Measurements from ENCODE around the gene PHF2. TPM values are rescaled to one million over a fixed set of nuclear protein-coding genes. Genes with fewer than 3 reads are reported as not detected.

Gene PHF2
- total and polyA plus RNA-seq, 9 of the 15 experiments (the other 6 are each of a cell fraction or from before 2014, with no cell fraction given) = 0.37 to 14.4 (median 8.1) TPM

GRCh38 chr9:93636667-93637066 is 60.3 kb downstream of the PHF2 start:
- Histone ChIP-seq H3K36me3 (ENCODE audit: control insufficient read depth, insufficient read depth, low read length) (peaks cover 6% of the 10 kb centered on the region; the same call in 2 of the 3 replicates), H3K9me3 (replicated peaks; ENCODE audit: control insufficient read depth, insufficient read depth, low read depth, low read length) (peaks cover 6% of the 10 kb centered on the region), H3K4me2 (ENCODE audit: insufficient read depth, low read length) (no peak overlapping the region), H3K9ac (ENCODE audit: insufficient read depth in 1 of 2, low read depth in 2 of 2, low read length in 2 of 2) (no peak overlapping the region), H3K27ac (ENCODE audit: extremely low read depth, low read depth, low read length) (no peak overlapping the region), H2AFZ (ENCODE audit: low read depth, low read length) (no peak overlapping the region), H3K79me2 (ENCODE audit: control insufficient read depth, insufficient read depth, low read length) (no peaks in the 10 kb centered on the region), H3K9me1 (ENCODE audit: control insufficient read depth, insufficient read depth, low read length) (no peaks in the 10 kb centered on the region), H3K4me3 (no peak overlapping the region), H3K4me1 (replicated peaks in 1 of 2; ENCODE audit: control insufficient read depth in 2 of 2, insufficient read depth in 2 of 2, low read length in 2 of 2) (no peaks in the 10 kb centered on the region), H4K20me1 (replicated peaks; ENCODE audit: control insufficient read depth, insufficient read depth, low read length) (no peaks in the 10 kb centered on the region), H3K27me3 (ENCODE audit: control insufficient read depth in 2 of 2, insufficient read depth in 2 of 2, low read length in 2 of 2) (no peaks in the 10 kb centered on the region)
- intact Hi-C loops (cut with micrococcal nuclease) = no loop called here
- no peak for FAIRE-seq
- WGBS (ENCODE audit: insufficient coverage, low coverage, missing lambda C conversion rate) = 83% methylated on average over 4 of the region's 5 CpGs
- in situ Hi-C loops (cut with MboI) = no loop called here
- ChIA-PET POLR2A (interaction anchor here (1.2 kb wide), 1 partner anchor 18 kb away, joined by 3 read pairs; no protein-coding TSS in a partner anchor), CTCF (ENCODE audit: low intra/inter-chr PET ratio) (no interaction called here)
- no peak for DNase-seq (ENCODE audit: extremely low read depth in 1 of 4, low spot score in 3 of 4)
- BruUV-seq (replicated peaks) = no TSS peak
- ATAC-seq = no peak
- no peak for TF ChIP-seq SIX5 (IDR thresholded peaks at IDR 0.05; ENCODE audit: borderline replicate concordance in 1 of 2, insufficient read depth in 1 of 2, low read depth in 1 of 2, low read length in 2 of 2)
- TF ChIP-seq SMAD3 (CRISPR knock-in tag; conservative IDR thresholded peaks at IDR 0.05) = no peak
- no peak for TF ChIP-seq ZNF766 (CRISPR knock-in tag; conservative IDR thresholded peaks at IDR 0.05)
- TF ChIP-seq CREB5 (CRISPR knock-in tag; IDR thresholded peaks at IDR 0.05) = no peak
- TF ChIP-seq RBM17 (IDR thresholded peaks at IDR 0.05; ENCODE audit: borderline replicate concordance, low read depth, low read length) = no peak
- TF ChIP-seq ARID3B (CRISPR knock-in tag; IDR thresholded peaks at IDR 0.05; ENCODE audit: borderline replicate concordance) = no peak
- no peak for TF ChIP-seq NELFE (IDR thresholded peaks at IDR 0.05; ENCODE audit: insufficient read depth, insufficient read length)
- TF ChIP-seq RBM14 (IDR thresholded peaks at IDR 0.05; ENCODE audit: borderline replicate concordance, insufficient read depth, low read depth, low read length) = no peak
- TF ChIP-seq HBP1 (CRISPR knock-in tag; IDR thresholded peaks at IDR 0.05) = no peak
- no peak for TF ChIP-seq MAFF (IDR thresholded peaks at IDR 0.05; ENCODE audit: low read length)
- TF ChIP-seq ATF2 (CRISPR knock-in tag; IDR thresholded peaks at IDR 0.05) = no peak
- no peak for TF ChIP-seq FOXJ2 (tag; IDR thresholded peaks at IDR 0.05)
- no peak for TF ChIP-seq IRF9 (tag; IDR thresholded peaks at IDR 0.05)
- TF ChIP-seq ZNF445 (CRISPR knock-in tag; IDR thresholded peaks at IDR 0.05; ENCODE audit: low read depth) = no peak
- TF ChIP-seq XRCC5 (IDR thresholded peaks at IDR 0.05; ENCODE audit: low read depth, low read length) = no peak
- no peak for TF ChIP-seq HSF4 (CRISPR knock-in tag; IDR thresholded peaks at IDR 0.05; ENCODE audit: borderline replicate concordance)
